Stimulated activated naive CD4-positive, alpha-beta T cell (primary cell): ENCODE measurements around the gene MPL.
A peak's percentile ranks its signal among the peaks of the same experiment; 100 is the strongest.
"Not testable (repeated sequence)": the region's sequence is repeated elsewhere in the genome, so short reads cannot be mapped to it uniquely, and the experiment has no call there.

Experiments
- DNase-seq, 6 experiments: peaks; one replicate each; lab custom pipeline; 2025; lab: John Stamatoyannopoulos, UW

The MPL gene

GRCh38 chr1:43377831-43378230 is 40.2 kb downstream of the MPL start:
- DNase-seq: no peak

GRCh38 chr1:43379476-43379875 is 41.9 kb downstream of the MPL start:
- no peak for DNase-seq

DNA sequence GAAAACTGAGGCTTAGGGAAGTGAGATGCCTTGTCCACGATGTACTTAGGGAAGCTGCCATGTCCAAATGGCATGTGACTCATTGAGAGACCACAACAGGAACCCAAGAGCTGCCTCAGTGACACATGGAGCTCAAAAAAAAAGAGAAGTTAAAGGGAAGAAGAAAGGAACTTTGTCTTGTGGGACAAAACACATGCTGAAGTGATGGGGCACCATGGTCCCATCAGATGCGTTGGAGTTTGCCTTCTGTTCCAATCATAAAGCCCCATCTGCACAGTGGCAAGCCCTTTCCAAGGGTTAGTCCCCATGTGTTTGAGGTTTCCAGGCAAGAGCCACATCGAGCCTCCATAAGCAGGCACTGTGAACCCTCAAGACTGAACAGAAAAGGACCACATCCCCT is 44.0 kb downstream of the MPL start:
- no peak for DNase-seq

GRCh38 chr1:43382027-43382779 is 44.6 kb downstream of the MPL start:
- no peak for DNase-seq

DNA sequence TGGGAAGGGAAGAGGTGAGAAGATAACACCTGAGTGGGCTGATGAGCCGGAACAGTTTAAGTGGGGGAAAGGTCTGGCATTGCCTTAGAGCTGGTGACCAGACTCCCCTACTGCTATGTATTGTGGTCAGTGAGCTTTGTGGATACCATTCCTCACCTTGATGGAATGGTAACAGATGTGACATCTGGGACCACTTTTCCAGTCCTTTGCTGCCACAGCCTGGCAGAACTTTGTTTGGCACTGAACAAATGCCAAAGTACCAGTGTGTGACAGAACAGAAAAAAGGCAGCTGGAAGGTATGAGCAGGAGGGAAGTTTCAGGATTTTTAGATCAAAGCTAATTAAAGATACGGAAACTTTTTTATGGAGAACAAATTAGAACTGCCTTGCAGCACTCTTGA is 45.8 kb downstream of the MPL start:
- DNase-seq: no peak

GRCh38 chr1:43386676-43387075 is 49.1 kb downstream of the MPL start:
- no peak for DNase-seq

DNA sequence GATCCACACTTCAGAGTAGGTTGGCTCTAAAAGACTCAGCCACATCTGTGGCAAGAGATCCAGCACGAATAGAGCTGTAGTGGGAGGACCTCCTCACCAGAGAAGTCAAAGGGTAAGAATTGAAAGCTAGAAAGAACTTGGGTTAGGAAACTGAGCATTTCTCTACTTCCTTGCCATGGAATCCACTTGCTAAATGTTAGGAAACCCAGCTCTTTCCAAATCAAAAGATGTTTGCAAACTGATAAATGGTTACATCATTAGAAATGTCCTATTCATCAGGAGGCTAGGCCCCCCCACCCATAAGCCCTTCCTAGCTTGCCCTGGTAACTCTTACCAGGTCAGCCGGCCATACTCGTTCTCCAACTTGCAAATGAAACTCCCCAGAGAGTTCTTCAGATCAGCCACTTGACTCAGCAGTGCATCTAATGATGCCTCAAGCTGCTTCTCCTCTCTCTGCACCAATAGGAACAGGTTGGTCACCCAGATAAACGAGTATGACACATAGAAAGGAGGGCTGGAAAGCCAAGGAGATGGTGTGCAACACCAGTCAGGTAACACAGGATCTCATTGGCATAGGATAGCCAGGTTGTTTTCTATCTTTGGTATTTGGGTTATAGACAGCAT is 50.5 kb downstream of the MPL start:
- no peak for DNase-seq

GRCh38 chr1:43388613-43389012 is 51.0 kb downstream of the MPL start:
- DNase-seq: no peak

DNA sequence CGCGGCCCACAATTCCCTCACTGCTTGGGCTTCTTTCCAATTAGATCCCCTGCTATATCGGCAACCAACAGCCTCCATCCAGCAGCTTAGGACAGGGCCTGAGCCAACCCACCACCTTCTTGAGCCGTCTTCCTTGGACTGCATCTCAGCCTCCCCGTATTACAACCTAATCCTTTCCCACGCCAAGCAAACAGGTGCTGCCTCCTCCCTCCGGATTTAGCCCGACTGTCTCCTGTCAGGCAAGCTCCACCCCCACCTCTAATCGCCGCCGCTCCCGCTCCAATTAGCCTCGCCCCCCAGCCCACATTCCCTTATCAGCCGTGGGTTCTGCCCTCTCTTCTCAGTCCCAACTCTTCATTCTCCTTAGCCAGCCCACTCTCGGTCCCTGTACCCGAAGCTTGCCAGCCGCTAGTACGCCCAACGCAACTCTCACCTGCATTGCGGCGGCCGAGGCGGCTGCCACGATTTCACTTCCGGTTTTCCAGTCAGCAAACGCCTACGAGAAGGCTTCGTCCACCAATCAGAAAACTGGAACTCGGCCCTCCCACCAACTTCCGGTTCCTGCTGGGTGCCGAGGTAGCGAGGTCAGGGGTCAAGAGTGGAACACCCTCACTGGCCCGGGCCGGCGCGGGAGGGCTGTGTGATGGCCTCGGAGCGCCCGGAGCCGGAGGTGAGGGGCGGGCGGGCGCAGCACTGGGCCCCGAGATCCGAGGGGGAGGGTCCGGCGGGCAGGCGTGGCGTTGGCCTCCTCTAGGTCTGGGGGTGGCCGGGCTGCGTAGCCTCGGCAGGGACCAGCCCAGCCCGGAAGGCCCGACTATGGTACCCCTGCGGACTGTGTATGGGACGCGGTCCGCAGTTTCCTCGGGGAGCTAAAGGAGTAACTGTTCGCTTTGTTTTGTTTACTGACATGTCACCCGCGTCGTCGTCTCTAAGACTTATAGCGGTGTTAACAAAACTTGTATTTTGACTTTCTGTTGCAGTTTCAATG is 52.0 kb downstream of the MPL start, which contains the start of the genes MED8 and SZT2:
TSS of gene MED8 (minus strand) at position 475 of the 988 bp plus-strand sequence. CDS start at position 439, 36 bp downstream.
TSS of gene SZT2 (plus strand) at position 574 of the 988 bp plus-strand sequence. CDS start at position 644, 70 bp downstream.
- peak; percentile 79 to 91 (median 86) for DNase-seq

DNA sequence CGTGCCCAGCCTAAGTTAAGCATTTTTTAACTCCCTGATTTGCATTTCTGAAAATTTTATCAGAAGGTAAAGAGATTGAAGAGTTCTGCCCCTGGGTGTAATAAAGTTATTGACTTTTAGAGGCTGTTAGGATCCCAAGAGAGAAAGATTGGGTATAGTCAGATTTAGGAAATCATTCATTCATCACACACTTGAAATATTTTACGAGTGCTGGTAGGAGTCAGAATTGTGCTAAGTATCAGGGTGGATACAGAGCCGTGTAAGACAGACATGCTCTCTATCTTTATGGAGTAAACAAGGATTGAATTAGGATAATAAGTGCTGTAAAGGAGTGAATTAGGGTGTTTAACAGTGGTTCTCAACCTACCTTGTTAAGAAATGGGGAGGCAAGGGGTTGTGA is 55.1 kb downstream of the MPL start:
- DNase-seq: no peak

GRCh38 chr1:43395523-43395922 is 57.9 kb downstream of the MPL start:
- DNase-seq: no peak

- no peak for DNase-seq
Measured at GRCh38 chr1:43396059-43396458, 58.4 kb downstream of the MPL start.

GRCh38 chr1:43398227-43398626 is 60.6 kb downstream of the MPL start:
- no peak for DNase-seq

- not testable (repeated sequence) for DNase-seq
Measured at GRCh38 chr1:43400441-43400840, 62.8 kb downstream of the MPL start.

DNA sequence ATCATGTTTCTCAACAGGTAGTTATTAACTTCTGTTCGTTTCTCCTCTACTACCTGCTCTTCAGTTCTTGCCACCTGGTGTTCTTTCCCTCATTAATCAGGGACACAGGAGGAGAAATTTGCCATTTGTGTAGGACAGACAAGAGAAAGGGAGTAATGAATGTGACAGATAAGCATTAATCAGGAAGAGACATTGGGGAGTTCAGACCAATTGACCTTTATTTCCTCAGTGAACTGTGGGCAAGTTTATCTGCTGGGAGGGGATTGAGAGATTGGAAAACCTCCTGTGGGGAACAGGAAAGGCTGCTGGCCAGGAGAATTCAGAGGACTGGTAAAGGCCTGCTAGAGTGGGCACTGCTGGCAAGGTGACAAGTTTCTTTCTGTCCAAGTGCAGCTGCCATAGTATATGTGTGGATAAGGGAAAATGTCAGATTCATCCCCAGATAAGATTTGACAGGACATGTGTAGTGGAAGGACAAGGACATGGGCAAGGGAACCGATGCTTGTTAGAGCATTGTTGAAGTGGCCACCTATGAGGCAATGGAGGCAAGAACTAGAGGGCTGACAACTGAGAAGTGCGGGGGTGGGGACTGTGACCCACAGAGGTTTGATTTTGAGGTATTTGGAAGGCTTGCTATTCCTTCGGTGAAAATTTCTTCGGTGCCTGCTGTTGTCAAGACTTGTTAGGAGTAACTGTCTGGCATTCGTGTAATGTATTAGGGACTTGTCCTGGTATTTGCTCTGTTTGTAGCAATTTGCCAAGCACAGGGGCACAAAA is 64.7 kb downstream of the MPL start:
- DNase-seq: no peak
